Endothelial cell of umbilical vein (primary cell): Measurements from ENCODE around the gene BRME1. TPM values are rescaled to one million over a fixed set of nuclear protein-coding genes. Genes with fewer than 3 reads are reported as not detected.

ENCODE experiments used
- BruUV-seq: library from RNA; stranded (reverse); fragments of 400-500 nt; replicated peaks from 2 replicates; lab custom pipeline; 2021; lab: Mats Ljungman, UMichigan
- CTCF ChIA-PET: fragments of 300-600, 350-600 bp; sonication (Branson Sonifier 250); formaldehyde crosslinking; loops from one replicate; lab custom pipeline; 2021; ENCODE audit warnings: antibody characterized with exemption, inconsistent platforms; lab: Charles Lee
- POLR2A ChIA-PET: fragments of 300-600, 350-600 bp; sonication (Branson Sonifier 250); formaldehyde crosslinking; loops from one replicate; lab custom pipeline; 2021; ENCODE audit warnings: antibody characterized with exemption, inconsistent platforms; lab: Charles Lee
- DNase-seq: peaks from one replicate; pipeline ENCODE4 v3.0.0-alpha.2; 2011; ENCODE audit warnings: low read depth, low spot score
- FAIRE-seq: peaks from 2 replicates; lab custom pipeline; 2011; peaks lifted over from hg19 to GRCh38; lab: Jason Lieb, UNC
- H2AFZ ChIP-seq: 2 replicates; pipeline ENCODE4 v1.6.0; 2012; ENCODE audit warnings: low read depth, low read length, control low read depth, inconsistent platforms
- H3K27ac ChIP-seq: 2 replicates; pipeline ENCODE4 v1.5.1; 2011; ENCODE audit warnings: low read depth, mild to moderate bottlenecking, control low read depth, low read length, moderate library complexity; ENCODE audit not compliant: insufficient read depth
- H3K27me3 ChIP-seq, 2 experiments: 2 replicates each; pipeline versions ENCODE4 v1.6.0 to v1.6.1; 2011; ENCODE audit warnings: low read length in 2 of 2, mixed read lengths in 1 of 2; ENCODE audit not compliant: control insufficient read depth in 2 of 2, insufficient read depth in 2 of 2
- H3K36me3 ChIP-seq, 2 experiments: 2 replicates in 1 of 2; 3 replicates in 1 of 2; pipeline ENCODE4 v1.5.1; 2011; ENCODE audit warnings: low read length in 2 of 2, mild to moderate bottlenecking in 1 of 2, moderate library complexity in 1 of 2; ENCODE audit not compliant: control insufficient read depth in 2 of 2, insufficient read depth in 2 of 2; ENCODE audit errors: extremely low read depth in 1 of 2
- H3K4me1 ChIP-seq: 3 replicates; pipeline ENCODE4 v1.5.1; 2011; ENCODE audit warnings: mild to moderate bottlenecking, low read length; ENCODE audit not compliant: control insufficient read depth, insufficient read depth; ENCODE audit errors: extremely low read depth
- H3K4me2 ChIP-seq: 2 replicates; pipeline ENCODE4 v1.6.1; 2011; ENCODE audit warnings: low read length, control low read depth, mixed read lengths; ENCODE audit not compliant: insufficient read depth
- H3K4me3 ChIP-seq, 3 experiments: fragments of 200-600 bp in 1 of 3; sonication (generic), shearing (Covaris generic) in 1 of 3; replicated peaks in 1 of 3; 2 replicates each; pipeline ENCODE4 v1.5.1; 2011 to 2016; ENCODE audit warnings: control low read depth in 3 of 3, low read length in 3 of 3, mild to moderate bottlenecking in 2 of 3, inconsistent platforms in 1 of 3, low read depth in 1 of 3, moderate library complexity in 1 of 3; ENCODE audit not compliant: insufficient read depth in 1 of 3
- H3K79me2 ChIP-seq: 2 replicates; pipeline ENCODE4 v1.6.0; 2012; ENCODE audit warnings: low read length, inconsistent platforms; ENCODE audit not compliant: control insufficient read depth, insufficient read depth
- H3K9ac ChIP-seq: replicated peaks from 2 replicates; pipeline ENCODE3; 2011; ENCODE audit warnings: low read length, control low read depth; ENCODE audit not compliant: insufficient read depth; ENCODE audit errors: extremely low read depth
- H3K9me1 ChIP-seq: replicated peaks from 3 replicates; pipeline ENCODE4 v1.6.0; 2011; ENCODE audit warnings: mild to moderate bottlenecking, low read length; ENCODE audit not compliant: control insufficient read depth, insufficient read depth; ENCODE audit errors: extremely low read depth
- H3K9me3 ChIP-seq: replicated peaks from 2 replicates; pipeline ENCODE4 v1.5.1; 2012; ENCODE audit warnings: low read length, inconsistent platforms; ENCODE audit not compliant: control insufficient read depth, insufficient read depth
- H4K20me1 ChIP-seq: replicated peaks from 2 replicates; pipeline ENCODE3; 2011; ENCODE audit warnings: mild to moderate bottlenecking, low read length; ENCODE audit not compliant: control insufficient read depth, insufficient read depth; ENCODE audit errors: extremely low read depth
- EZH2 ChIP-seq: IDR thresholded peaks from 2 replicates; pipeline ENCODE4 v1.6.1; 2012; ENCODE audit warnings: borderline replicate concordance, low read depth, mild to moderate bottlenecking, moderate library complexity, low read length, inconsistent platforms; ENCODE audit not compliant: severe bottlenecking
- FOS ChIP-seq: IDR thresholded peaks from 2 replicates; pipeline ENCODE4 v1.6.1; 2011; ENCODE audit warnings: mild to moderate bottlenecking, low read length, moderate library complexity, borderline replicate concordance; ENCODE audit not compliant: insufficient read depth
- GATA2 ChIP-seq: IDR thresholded peaks from 2 replicates; pipeline ENCODE4 v1.7.0; 2011; ENCODE audit warnings: low read depth, mild to moderate bottlenecking, moderate library complexity, mixed read lengths, low read length; ENCODE audit not compliant: insufficient read length, insufficient read depth
- JUN ChIP-seq: IDR thresholded peaks from 2 replicates; pipeline ENCODE4 v1.6.1; 2011; ENCODE audit warnings: borderline replicate concordance, low read depth; ENCODE audit not compliant: insufficient read length, insufficient read depth
- MYC ChIP-seq: IDR thresholded peaks from one replicate; pipeline ENCODE4 v1.6.1; 2011; ENCODE audit warnings: mild to moderate bottlenecking, low read depth, low read length
- POLR2A ChIP-seq: IDR thresholded peaks from 2 replicates; pipeline ENCODE4 v1.6.1; 2012; ENCODE audit warnings: low read depth, mild to moderate bottlenecking, control low read depth, low read length
- POLR2AphosphoS5 ChIP-seq: IDR thresholded peaks from 2 replicates; pipeline ENCODE4 v1.6.1; 2012; ENCODE audit warnings: low read depth, mild to moderate bottlenecking, control low read depth, low read length, moderate library complexity; ENCODE audit not compliant: insufficient read depth
- dilution Hi-C: fragments of 300-500 bp; cut with MboI; formaldehyde crosslinking; loops from one replicate; pipeline ENCODE4 v1.15.0; 2019; ENCODE audit warnings: low sequenced_read_pairs; ENCODE audit not compliant: extremely low pct_ligation_motif_present
- intact Hi-C: fragments of 100-400 bp; cut with micrococcal nuclease; formaldehyde crosslinking; loops from one replicate; pipeline ENCODE4 v1.10.0; 2022
- polyA plus RNA-seq, 4 experiments: library from polyadenylated mRNA; depleted of rRNA in 3 of 4; stranded (reverse) in 3 of 4; unstranded in 1 of 4; fragments of >200 nt; gene quantifications; 2 replicates each; pipeline versions ENCODE4 v1.2.1 to v1.2.3, GENCODE V29; 2011 to 2012; ENCODE audit warnings: missing spikeins in 1 of 4
- total RNA-seq: library from RNA; stranded (reverse); gene quantifications from 2 replicates; pipeline ENCODE4 v1.2.3, GENCODE V29; 2021
- TF ChIP-seq, protein P1 (sequence below): IDR thresholded peaks from 2 replicates; pipeline ENCODE4 v1.6.1; 2011; ENCODE audit not compliant: insufficient read depth, insufficient read length
- TF ChIP-seq, protein P2 (sequence below), 2 donors: IDR thresholded peaks; 1 replicate in 1 of 2; 2 replicates in 1 of 2; pipeline ENCODE4 v1.5.1; 2011; ENCODE audit warnings: low read length in 2 of 2, mild to moderate bottlenecking in 2 of 2, moderate library complexity in 2 of 2, control low read depth in 1 of 2, inconsistent platforms in 1 of 2, low read depth in 1 of 2; ENCODE audit not compliant: insufficient read depth in 1 of 2; ENCODE audit errors: extremely low read depth in 1 of 2

Gene BRME1
- total and polyA plus RNA-seq, 2 donors (not counting 3 experiments of a cell fraction or from before 2014, with no cell fraction given), result 0.69 to 2.5 TPM

DNA sequence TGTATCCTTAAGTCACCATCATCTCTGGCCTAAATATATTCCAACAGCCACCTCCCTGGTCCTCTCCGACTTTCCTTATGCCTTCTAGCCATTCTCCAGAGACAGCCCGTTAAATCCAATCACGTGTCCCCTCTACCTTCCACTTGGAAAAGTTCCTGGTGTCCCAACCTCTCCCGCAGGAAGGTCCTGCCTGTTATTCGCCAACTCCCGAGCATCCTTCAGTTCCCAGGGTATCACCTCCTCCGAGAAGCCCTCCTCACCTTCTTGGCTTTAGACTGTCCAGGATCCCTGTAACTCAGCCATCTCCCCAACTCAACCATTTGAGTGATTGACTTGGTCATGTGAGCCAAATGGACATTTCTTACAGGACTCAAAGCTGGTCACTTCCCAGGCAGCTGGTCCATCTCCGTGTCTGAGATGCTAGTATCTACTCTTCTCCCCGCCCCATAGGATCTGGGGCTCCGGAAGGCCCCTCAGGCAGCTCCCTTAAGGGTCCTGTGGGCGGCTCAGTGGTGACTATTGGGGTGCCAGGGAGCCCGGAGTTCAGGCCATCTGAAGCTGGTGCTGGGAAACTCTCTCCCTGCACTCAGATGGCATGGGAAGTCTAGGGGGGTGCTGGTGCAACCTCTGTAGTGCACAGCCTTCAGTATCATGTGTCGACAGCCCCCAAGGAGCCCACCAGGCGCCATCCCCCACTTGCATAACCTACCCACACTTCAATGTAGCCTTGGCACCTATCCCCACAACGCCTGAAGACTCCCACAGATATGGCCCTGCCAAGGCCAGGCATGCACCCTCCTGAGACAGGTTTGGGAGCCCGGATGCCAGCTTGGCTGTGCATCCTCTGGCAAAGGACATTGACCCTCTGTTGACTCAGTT, 56.9 kb downstream of the BRME1 start:
- no peak overlapping the region for H3K9ac ChIP-seq
- dilution Hi-C loops (no loop called here), intact Hi-C loops (no loop called here)
- peak overlapping the region; percentile 24 for H3K27ac ChIP-seq
- POLR2A ChIA-PET, result interaction anchor here (1.0 kb wide), 1 partner anchor 13 kb away, joined by 4 read pairs; no protein-coding TSS in a partner anchor
- no peak for DNase-seq
- H3K4me1 ChIP-seq, result peaks cover 37% of the 10 kb centered on the region
- TF ChIP-seq, protein P1, sequence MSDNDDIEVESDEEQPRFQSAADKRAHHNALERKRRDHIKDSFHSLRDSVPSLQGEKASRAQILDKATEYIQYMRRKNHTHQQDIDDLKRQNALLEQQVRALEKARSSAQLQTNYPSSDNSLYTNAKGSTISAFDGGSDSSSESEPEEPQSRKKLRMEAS, result no peak
- no peak for TF ChIP-seq POLR2AphosphoS5
- TF ChIP-seq MYC, result no peak
- no peak for TF ChIP-seq FOS
- TF ChIP-seq EZH2, result no peak
- TF ChIP-seq GATA2, result no peak
- no peak for TF ChIP-seq POLR2A
- no peak for TF ChIP-seq JUN
- TF ChIP-seq, protein P2, sequence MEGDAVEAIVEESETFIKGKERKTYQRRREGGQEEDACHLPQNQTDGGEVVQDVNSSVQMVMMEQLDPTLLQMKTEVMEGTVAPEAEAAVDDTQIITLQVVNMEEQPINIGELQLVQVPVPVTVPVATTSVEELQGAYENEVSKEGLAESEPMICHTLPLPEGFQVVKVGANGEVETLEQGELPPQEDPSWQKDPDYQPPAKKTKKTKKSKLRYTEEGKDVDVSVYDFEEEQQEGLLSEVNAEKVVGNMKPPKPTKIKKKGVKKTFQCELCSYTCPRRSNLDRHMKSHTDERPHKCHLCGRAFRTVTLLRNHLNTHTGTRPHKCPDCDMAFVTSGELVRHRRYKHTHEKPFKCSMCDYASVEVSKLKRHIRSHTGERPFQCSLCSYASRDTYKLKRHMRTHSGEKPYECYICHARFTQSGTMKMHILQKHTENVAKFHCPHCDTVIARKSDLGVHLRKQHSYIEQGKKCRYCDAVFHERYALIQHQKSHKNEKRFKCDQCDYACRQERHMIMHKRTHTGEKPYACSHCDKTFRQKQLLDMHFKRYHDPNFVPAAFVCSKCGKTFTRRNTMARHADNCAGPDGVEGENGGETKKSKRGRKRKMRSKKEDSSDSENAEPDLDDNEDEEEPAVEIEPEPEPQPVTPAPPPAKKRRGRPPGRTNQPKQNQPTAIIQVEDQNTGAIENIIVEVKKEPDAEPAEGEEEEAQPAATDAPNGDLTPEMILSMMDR (IDR thresholded peaks at IDR 0.05; ENCODE audit: extremely low read depth in 1 of 2, insufficient read depth in 1 of 2, low read depth in 1 of 2, low read length in 2 of 2), result no peak
- no peaks in the 10 kb centered on the region for H3K27me3 ChIP-seq
- no peaks in the 10 kb centered on the region for H4K20me1 ChIP-seq
- H2AFZ ChIP-seq, result no peak overlapping the region
- CTCF ChIA-PET, result no interaction called here
- H3K9me3 ChIP-seq, result no peaks in the 10 kb centered on the region
- H3K79me2 ChIP-seq, result no peaks in the 10 kb centered on the region
- BruUV-seq, result no TSS peak
- no peak overlapping the region for H3K4me3 ChIP-seq
- no peaks in the 10 kb centered on the region for H3K36me3 ChIP-seq
- no peaks in the 10 kb centered on the region for H3K9me1 ChIP-seq
- FAIRE-seq, result no peak
- H3K4me2 ChIP-seq, result no peak overlapping the region
